Endothelial cell of umbilical vein (primary cell): ENCODE results near the gene PIK3R6. TPM values are rescaled to one million over a fixed set of nuclear protein-coding genes. Genes with fewer than 3 reads are reported as not detected.

ENCODE experiments used
- BruUV-seq: library from RNA; stranded (reverse); fragments of 400-500 nt; replicated peaks from 2 replicates; lab custom pipeline; 2021; lab: Mats Ljungman, UMichigan
- CTCF ChIA-PET: fragments of 300-600, 350-600 bp; sonication (Branson Sonifier 250); formaldehyde crosslinking; loops from one replicate; lab custom pipeline; 2021; ENCODE audit warnings: antibody characterized with exemption, inconsistent platforms; lab: Charles Lee
- POLR2A ChIA-PET: fragments of 300-600, 350-600 bp; sonication (Branson Sonifier 250); formaldehyde crosslinking; loops from one replicate; lab custom pipeline; 2021; ENCODE audit warnings: antibody characterized with exemption, inconsistent platforms; lab: Charles Lee
- DNase-seq: peaks from one replicate; pipeline ENCODE4 v3.0.0-alpha.2; 2011; ENCODE audit warnings: low read depth, low spot score
- FAIRE-seq: peaks from 2 replicates; lab custom pipeline; 2011; peaks lifted over from hg19 to GRCh38; lab: Jason Lieb, UNC
- H2AFZ ChIP-seq: 2 replicates; pipeline ENCODE4 v1.6.0; 2012; ENCODE audit warnings: low read depth, low read length, control low read depth, inconsistent platforms
- H3K27ac ChIP-seq: 2 replicates; pipeline ENCODE4 v1.5.1; 2011; ENCODE audit warnings: low read depth, mild to moderate bottlenecking, control low read depth, low read length, moderate library complexity; ENCODE audit not compliant: insufficient read depth
- H3K27me3 ChIP-seq, 2 experiments: 2 replicates each; pipeline versions ENCODE4 v1.6.0 to v1.6.1; 2011; ENCODE audit warnings: low read length in 2 of 2, mixed read lengths in 1 of 2; ENCODE audit not compliant: control insufficient read depth in 2 of 2, insufficient read depth in 2 of 2
- H3K36me3 ChIP-seq, 2 experiments: 2 replicates in 1 of 2; 3 replicates in 1 of 2; pipeline ENCODE4 v1.5.1; 2011; ENCODE audit warnings: low read length in 2 of 2, mild to moderate bottlenecking in 1 of 2, moderate library complexity in 1 of 2; ENCODE audit not compliant: control insufficient read depth in 2 of 2, insufficient read depth in 2 of 2; ENCODE audit errors: extremely low read depth in 1 of 2
- H3K4me1 ChIP-seq: 3 replicates; pipeline ENCODE4 v1.5.1; 2011; ENCODE audit warnings: mild to moderate bottlenecking, low read length; ENCODE audit not compliant: control insufficient read depth, insufficient read depth; ENCODE audit errors: extremely low read depth
- H3K4me2 ChIP-seq: 2 replicates; pipeline ENCODE4 v1.6.1; 2011; ENCODE audit warnings: low read length, control low read depth, mixed read lengths; ENCODE audit not compliant: insufficient read depth
- H3K4me3 ChIP-seq, 3 experiments: fragments of 200-600 bp in 1 of 3; sonication (generic), shearing (Covaris generic) in 1 of 3; replicated peaks in 1 of 3; 2 replicates each; pipeline ENCODE4 v1.5.1; 2011 to 2016; ENCODE audit warnings: control low read depth in 3 of 3, low read length in 3 of 3, mild to moderate bottlenecking in 2 of 3, inconsistent platforms in 1 of 3, low read depth in 1 of 3, moderate library complexity in 1 of 3; ENCODE audit not compliant: insufficient read depth in 1 of 3
- H3K79me2 ChIP-seq: 2 replicates; pipeline ENCODE4 v1.6.0; 2012; ENCODE audit warnings: low read length, inconsistent platforms; ENCODE audit not compliant: control insufficient read depth, insufficient read depth
- H3K9ac ChIP-seq: replicated peaks from 2 replicates; pipeline ENCODE3; 2011; ENCODE audit warnings: low read length, control low read depth; ENCODE audit not compliant: insufficient read depth; ENCODE audit errors: extremely low read depth
- H3K9me1 ChIP-seq: replicated peaks from 3 replicates; pipeline ENCODE4 v1.6.0; 2011; ENCODE audit warnings: mild to moderate bottlenecking, low read length; ENCODE audit not compliant: control insufficient read depth, insufficient read depth; ENCODE audit errors: extremely low read depth
- H3K9me3 ChIP-seq: replicated peaks from 2 replicates; pipeline ENCODE4 v1.5.1; 2012; ENCODE audit warnings: low read length, inconsistent platforms; ENCODE audit not compliant: control insufficient read depth, insufficient read depth
- H4K20me1 ChIP-seq: replicated peaks from 2 replicates; pipeline ENCODE3; 2011; ENCODE audit warnings: mild to moderate bottlenecking, low read length; ENCODE audit not compliant: control insufficient read depth, insufficient read depth; ENCODE audit errors: extremely low read depth
- EZH2 ChIP-seq: IDR thresholded peaks from 2 replicates; pipeline ENCODE4 v1.6.1; 2012; ENCODE audit warnings: borderline replicate concordance, low read depth, mild to moderate bottlenecking, moderate library complexity, low read length, inconsistent platforms; ENCODE audit not compliant: severe bottlenecking
- FOS ChIP-seq: IDR thresholded peaks from 2 replicates; pipeline ENCODE4 v1.6.1; 2011; ENCODE audit warnings: mild to moderate bottlenecking, low read length, moderate library complexity, borderline replicate concordance; ENCODE audit not compliant: insufficient read depth
- GATA2 ChIP-seq: IDR thresholded peaks from 2 replicates; pipeline ENCODE4 v1.7.0; 2011; ENCODE audit warnings: low read depth, mild to moderate bottlenecking, moderate library complexity, mixed read lengths, low read length; ENCODE audit not compliant: insufficient read length, insufficient read depth
- JUN ChIP-seq: IDR thresholded peaks from 2 replicates; pipeline ENCODE4 v1.6.1; 2011; ENCODE audit warnings: borderline replicate concordance, low read depth; ENCODE audit not compliant: insufficient read length, insufficient read depth
- MYC ChIP-seq: IDR thresholded peaks from one replicate; pipeline ENCODE4 v1.6.1; 2011; ENCODE audit warnings: mild to moderate bottlenecking, low read depth, low read length
- POLR2A ChIP-seq: IDR thresholded peaks from 2 replicates; pipeline ENCODE4 v1.6.1; 2012; ENCODE audit warnings: low read depth, mild to moderate bottlenecking, control low read depth, low read length
- POLR2AphosphoS5 ChIP-seq: IDR thresholded peaks from 2 replicates; pipeline ENCODE4 v1.6.1; 2012; ENCODE audit warnings: low read depth, mild to moderate bottlenecking, control low read depth, low read length, moderate library complexity; ENCODE audit not compliant: insufficient read depth
- dilution Hi-C: fragments of 300-500 bp; cut with MboI; formaldehyde crosslinking; loops from one replicate; pipeline ENCODE4 v1.15.0; 2019; ENCODE audit warnings: low sequenced_read_pairs; ENCODE audit not compliant: extremely low pct_ligation_motif_present
- intact Hi-C: fragments of 100-400 bp; cut with micrococcal nuclease; formaldehyde crosslinking; loops from one replicate; pipeline ENCODE4 v1.10.0; 2022
- polyA plus RNA-seq, 4 experiments: library from polyadenylated mRNA; depleted of rRNA in 3 of 4; stranded (reverse) in 3 of 4; unstranded in 1 of 4; fragments of >200 nt; gene quantifications; 2 replicates each; pipeline versions ENCODE4 v1.2.1 to v1.2.3, GENCODE V29; 2011 to 2012; ENCODE audit warnings: missing spikeins in 1 of 4
- total RNA-seq: library from RNA; stranded (reverse); gene quantifications from 2 replicates; pipeline ENCODE4 v1.2.3, GENCODE V29; 2021
- TF ChIP-seq, protein P1 (sequence below): IDR thresholded peaks from 2 replicates; pipeline ENCODE4 v1.6.1; 2011; ENCODE audit not compliant: insufficient read depth, insufficient read length
- TF ChIP-seq, protein P2 (sequence below), 2 donors: IDR thresholded peaks; 1 replicate in 1 of 2; 2 replicates in 1 of 2; pipeline ENCODE4 v1.5.1; 2011; ENCODE audit warnings: low read length in 2 of 2, mild to moderate bottlenecking in 2 of 2, moderate library complexity in 2 of 2, control low read depth in 1 of 2, inconsistent platforms in 1 of 2, low read depth in 1 of 2; ENCODE audit not compliant: insufficient read depth in 1 of 2; ENCODE audit errors: extremely low read depth in 1 of 2

PIK3R6 gene
- total and polyA plus RNA-seq, 2 donors (not counting 3 experiments of a cell fraction or from before 2014, with no cell fraction given) = not detected

DNA sequence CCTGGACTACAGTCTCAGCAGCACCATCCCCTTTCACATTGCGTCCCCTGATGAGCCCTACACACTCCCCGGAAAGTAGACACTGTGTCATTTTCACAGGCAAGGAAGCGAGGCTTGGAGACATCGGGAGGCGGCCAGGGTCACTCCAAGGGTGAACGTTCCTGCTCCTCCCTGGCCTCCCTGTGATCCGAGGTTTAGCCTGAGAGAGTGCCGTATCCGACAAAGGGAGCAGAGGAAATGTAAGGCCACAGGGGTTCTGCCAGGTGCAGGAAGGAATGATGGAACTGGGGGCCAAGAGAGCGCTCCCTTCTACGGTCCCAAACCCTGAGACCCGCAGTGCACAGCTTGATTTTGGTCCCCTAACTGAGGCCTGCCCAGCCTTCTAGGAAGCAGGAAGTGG is 8.0 kb upstream of the PIK3R6 start:
- Histone ChIP-seq H3K4me1 (no peaks in the 10 kb centered on the region), H3K9me1 (no peaks in the 10 kb centered on the region), H3K79me2 (no peaks in the 10 kb centered on the region), H3K9me3 (no peaks in the 10 kb centered on the region), H3K4me2 (no peak overlapping the region), H3K27ac (no peak overlapping the region), H3K4me3 (no peak overlapping the region), H2AFZ (no peak overlapping the region), H3K9ac (no peak overlapping the region), H3K36me3 (no peaks in the 10 kb centered on the region), H4K20me1 (no peaks in the 10 kb centered on the region), H3K27me3 (peaks cover 0 to 4% of the 10 kb centered on the region in 2 experiments)
- no TSS peak for BruUV-seq
- intact Hi-C loops (no loop called here), dilution Hi-C loops (no loop called here)
- CTCF ChIA-PET = no interaction called here
- DNase-seq = no peak
- POLR2A ChIA-PET = no interaction called here
- TF ChIP-seq, protein P1, sequence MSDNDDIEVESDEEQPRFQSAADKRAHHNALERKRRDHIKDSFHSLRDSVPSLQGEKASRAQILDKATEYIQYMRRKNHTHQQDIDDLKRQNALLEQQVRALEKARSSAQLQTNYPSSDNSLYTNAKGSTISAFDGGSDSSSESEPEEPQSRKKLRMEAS = no peak
- TF ChIP-seq MYC = no peak
- TF ChIP-seq, protein P2, sequence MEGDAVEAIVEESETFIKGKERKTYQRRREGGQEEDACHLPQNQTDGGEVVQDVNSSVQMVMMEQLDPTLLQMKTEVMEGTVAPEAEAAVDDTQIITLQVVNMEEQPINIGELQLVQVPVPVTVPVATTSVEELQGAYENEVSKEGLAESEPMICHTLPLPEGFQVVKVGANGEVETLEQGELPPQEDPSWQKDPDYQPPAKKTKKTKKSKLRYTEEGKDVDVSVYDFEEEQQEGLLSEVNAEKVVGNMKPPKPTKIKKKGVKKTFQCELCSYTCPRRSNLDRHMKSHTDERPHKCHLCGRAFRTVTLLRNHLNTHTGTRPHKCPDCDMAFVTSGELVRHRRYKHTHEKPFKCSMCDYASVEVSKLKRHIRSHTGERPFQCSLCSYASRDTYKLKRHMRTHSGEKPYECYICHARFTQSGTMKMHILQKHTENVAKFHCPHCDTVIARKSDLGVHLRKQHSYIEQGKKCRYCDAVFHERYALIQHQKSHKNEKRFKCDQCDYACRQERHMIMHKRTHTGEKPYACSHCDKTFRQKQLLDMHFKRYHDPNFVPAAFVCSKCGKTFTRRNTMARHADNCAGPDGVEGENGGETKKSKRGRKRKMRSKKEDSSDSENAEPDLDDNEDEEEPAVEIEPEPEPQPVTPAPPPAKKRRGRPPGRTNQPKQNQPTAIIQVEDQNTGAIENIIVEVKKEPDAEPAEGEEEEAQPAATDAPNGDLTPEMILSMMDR (IDR thresholded peaks at IDR 0.05; ENCODE audit: extremely low read depth in 1 of 2, insufficient read depth in 1 of 2, low read depth in 1 of 2, low read length in 2 of 2) = no peak
- TF ChIP-seq POLR2A = no peak
- TF ChIP-seq POLR2AphosphoS5 = no peak
- TF ChIP-seq GATA2 = no peak
- no peak for TF ChIP-seq JUN
- TF ChIP-seq EZH2 = no peak
- TF ChIP-seq FOS = no peak
- FAIRE-seq = no peak
